GM06990 (cell line): ENCODE measurements around the gene ZNF136.
A peak's percentile ranks its signal among the peaks of the same experiment; 100 is the strongest.

Source experiments
- DNase-seq: peaks from one replicate; pipeline ENCODE4 v3.0.0-alpha.2; 2011; ENCODE audit not compliant: insufficient read length; ENCODE audit errors: extremely low read depth
- H3K27me3 ChIP-seq: replicated peaks from 2 replicates; pipeline ENCODE4 v1.6.0; 2011; ENCODE audit warnings: low read length; ENCODE audit not compliant: control insufficient read depth, insufficient read depth
- H3K36me3 ChIP-seq: 2 replicates; pipeline ENCODE4 v1.5.1; 2011; ENCODE audit warnings: low read length; ENCODE audit not compliant: control insufficient read depth, insufficient read depth
- H3K4me3 ChIP-seq: replicated peaks from 2 replicates; pipeline ENCODE4 v1.5.1; 2011; ENCODE audit warnings: low read depth, mild to moderate bottlenecking, control low read depth, low read length
- CTCF ChIP-seq: IDR thresholded peaks from 2 replicates; pipeline ENCODE4 v1.5.1; 2011; ENCODE audit warnings: low read length, control low read depth, mild to moderate bottlenecking, inconsistent platforms; ENCODE audit not compliant: insufficient read depth, poor library complexity, severe bottlenecking

ZNF136 gene

GRCh38 chr19:12137221-12137940, 25.5 kb upstream of the ZNF136 start:
- TF ChIP-seq CTCF, result peak; percentile 56
- DNase-seq, result no peak
- no peaks in the 10 kb centered on the region for H3K27me3 ChIP-seq
- H3K36me3 ChIP-seq, result peaks cover 10% of the 10 kb centered on the region
- no peak overlapping the region for H3K4me3 ChIP-seq

- Histone ChIP-seq H3K4me3 (peak overlapping the region; percentile 86), H3K27me3 (no peaks in the 10 kb centered on the region), H3K36me3 (peaks cover 2% of the 10 kb centered on the region; the same call in 1 of the 2 replicates)
- TF ChIP-seq CTCF, result no peak
- no peak for DNase-seq
Observed at GRCh38 chr19:12139269-12139668, 23.6 kb upstream of the ZNF136 start.

GRCh38 chr19:12139885-12140544, 22.9 kb upstream of the ZNF136 start, which contains the start of gene ZNF20:
Gene ZNF20 (minus strand): TSS chr19:12140350. CDS start chr19:12140182, 168 bp downstream.
- no peak for TF ChIP-seq CTCF
- H3K36me3 ChIP-seq, result peaks cover 2% of the 10 kb centered on the region; the same call in 1 of the 2 replicates

GRCh38 chr19:12140545-12141404, 22.1 kb upstream of the ZNF136 start:
- peak; percentile 89 for TF ChIP-seq CTCF
- H3K4me3 ChIP-seq, result peak overlapping the region; percentile 86
- H3K27me3 ChIP-seq, result no peaks in the 10 kb centered on the region
- peaks cover 2% of the 10 kb centered on the region; the same call in 1 of the 2 replicates for H3K36me3 ChIP-seq
- DNase-seq, result peak; percentile 81

More at GRCh38 chr19:12139885-12140544, 22.9 kb upstream of the ZNF136 start, which contains the start of gene ZNF20:
- Histone ChIP-seq H3K4me3 (peak within 1 kb of the TSS; percentile 86), H3K27me3 (no peaks in the 10 kb centered on the region)
- DNase-seq, result peak; percentile 94

GRCh38 chr19:12141405-12141736, 21.5 kb upstream of the ZNF136 start:
- Histone ChIP-seq H3K4me3 (no peak overlapping the region), H3K36me3 (peaks cover 4% of the 10 kb centered on the region; the same call in 1 of the 2 replicates), H3K27me3 (no peaks in the 10 kb centered on the region)
- TF ChIP-seq CTCF, result no peak
- no peak for DNase-seq
